Measurements from ENCODE around the gene IL1RAP.

DNA sequence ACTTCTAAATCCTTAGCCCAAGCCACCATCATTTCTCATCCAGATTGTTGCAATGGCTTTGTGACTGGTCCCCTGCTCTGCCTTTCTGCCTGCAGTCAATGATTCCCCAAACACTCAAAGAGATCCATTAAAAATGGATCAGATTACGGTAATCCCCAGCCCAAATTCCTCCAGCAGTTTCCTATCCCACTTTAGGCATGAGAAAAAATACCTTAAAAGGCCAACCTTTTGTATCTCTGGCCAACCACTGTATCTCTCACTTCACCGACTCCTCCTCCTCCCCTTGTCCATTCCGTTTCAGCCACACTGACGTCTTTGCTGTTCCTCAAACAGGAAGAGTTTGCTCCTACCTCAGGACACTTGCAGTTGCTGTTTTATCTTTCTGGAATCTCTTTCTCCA lies 20.9 kb upstream of the IL1RAP start:
- no peak for TF ChIP-seq POLR2A (IDR thresholded peaks at IDR 0.05)
- TF ChIP-seq, protein P1, sequence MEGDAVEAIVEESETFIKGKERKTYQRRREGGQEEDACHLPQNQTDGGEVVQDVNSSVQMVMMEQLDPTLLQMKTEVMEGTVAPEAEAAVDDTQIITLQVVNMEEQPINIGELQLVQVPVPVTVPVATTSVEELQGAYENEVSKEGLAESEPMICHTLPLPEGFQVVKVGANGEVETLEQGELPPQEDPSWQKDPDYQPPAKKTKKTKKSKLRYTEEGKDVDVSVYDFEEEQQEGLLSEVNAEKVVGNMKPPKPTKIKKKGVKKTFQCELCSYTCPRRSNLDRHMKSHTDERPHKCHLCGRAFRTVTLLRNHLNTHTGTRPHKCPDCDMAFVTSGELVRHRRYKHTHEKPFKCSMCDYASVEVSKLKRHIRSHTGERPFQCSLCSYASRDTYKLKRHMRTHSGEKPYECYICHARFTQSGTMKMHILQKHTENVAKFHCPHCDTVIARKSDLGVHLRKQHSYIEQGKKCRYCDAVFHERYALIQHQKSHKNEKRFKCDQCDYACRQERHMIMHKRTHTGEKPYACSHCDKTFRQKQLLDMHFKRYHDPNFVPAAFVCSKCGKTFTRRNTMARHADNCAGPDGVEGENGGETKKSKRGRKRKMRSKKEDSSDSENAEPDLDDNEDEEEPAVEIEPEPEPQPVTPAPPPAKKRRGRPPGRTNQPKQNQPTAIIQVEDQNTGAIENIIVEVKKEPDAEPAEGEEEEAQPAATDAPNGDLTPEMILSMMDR (IDR thresholded peaks at IDR 0.05): no peak
- TF ChIP-seq POLR2AphosphoS5 (IDR thresholded peaks at IDR 0.05): no peak
